ES-I3 (cell line): ENCODE results near the gene CHODL.

Experiments
- H3K36me3 ChIP-seq: 2 replicates; pipeline ENCODE4 v1.6.1; 2013; ENCODE audit warnings: mild to moderate bottlenecking, low read length, control low read depth, moderate library complexity; ENCODE audit not compliant: insufficient read depth
- H3K4me1 ChIP-seq: 2 replicates; pipeline ENCODE4 v1.6.1; 2013; ENCODE audit warnings: mild to moderate bottlenecking, control low read depth, low read length; ENCODE audit not compliant: insufficient read depth
- H3K9ac ChIP-seq: 2 replicates; pipeline ENCODE4 v1.6.1; 2013; ENCODE audit warnings: low read depth, mild to moderate bottlenecking, low read length, moderate library complexity
- H3K9me3 ChIP-seq: 2 replicates; pipeline ENCODE4 v1.6.1; 2013; ENCODE audit warnings: mild to moderate bottlenecking, low read length, moderate library complexity; ENCODE audit not compliant: control insufficient read depth, insufficient read depth

CHODL gene

DNA sequence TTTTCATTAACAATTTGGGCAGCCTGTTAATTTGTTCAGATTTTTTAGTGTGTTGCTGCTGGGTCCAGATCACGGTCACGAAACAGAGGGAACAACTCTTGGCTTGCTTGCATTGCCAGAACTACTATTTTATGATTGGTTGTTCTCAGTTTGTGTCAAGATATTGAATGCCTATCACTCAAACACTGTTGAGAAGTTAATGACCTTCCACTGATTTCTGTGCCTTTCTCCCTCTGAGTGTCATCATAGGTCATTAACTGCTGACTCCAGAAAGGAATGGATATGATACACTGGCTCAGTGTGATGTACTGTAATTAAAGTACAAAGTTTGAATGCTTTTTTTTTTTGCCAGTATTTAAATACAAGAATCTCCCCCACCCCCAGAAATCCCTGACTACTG is 9.2 kb downstream of the CHODL start:
- Histone ChIP-seq H3K9me3 (no peaks in the 10 kb centered on the region), H3K4me1 (no peaks in the 10 kb centered on the region), H3K36me3 (no peaks in the 10 kb centered on the region), H3K9ac (no peak overlapping the region)

DNA sequence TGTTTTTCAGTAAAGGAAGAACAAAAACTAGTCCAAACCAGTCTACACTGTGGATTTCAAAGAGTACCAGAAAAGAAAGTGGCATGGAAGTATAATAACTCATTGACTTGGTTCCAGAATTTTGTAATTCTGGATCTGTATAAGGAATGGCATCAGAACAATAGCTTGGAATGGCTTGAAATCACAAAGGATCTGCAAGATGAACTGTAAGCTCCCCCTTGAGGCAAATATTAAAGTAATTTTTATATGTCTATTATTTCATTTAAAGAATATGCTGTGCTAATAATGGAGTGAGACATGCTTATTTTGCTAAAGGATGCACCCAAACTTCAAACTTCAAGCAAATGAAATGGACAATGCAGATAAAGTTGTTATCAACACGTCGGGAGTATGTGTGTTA is 21.3 kb downstream of the CHODL start:
- H3K36me3 ChIP-seq = no peaks in the 10 kb centered on the region
- H3K9me3 ChIP-seq = 0 out of 2 replicates have a peak, but pooled peaks cover 4% of the 10 kb centered on the region
- H3K9ac ChIP-seq = no peak overlapping the region
- no peaks in the 10 kb centered on the region for H3K4me1 ChIP-seq

DNA sequence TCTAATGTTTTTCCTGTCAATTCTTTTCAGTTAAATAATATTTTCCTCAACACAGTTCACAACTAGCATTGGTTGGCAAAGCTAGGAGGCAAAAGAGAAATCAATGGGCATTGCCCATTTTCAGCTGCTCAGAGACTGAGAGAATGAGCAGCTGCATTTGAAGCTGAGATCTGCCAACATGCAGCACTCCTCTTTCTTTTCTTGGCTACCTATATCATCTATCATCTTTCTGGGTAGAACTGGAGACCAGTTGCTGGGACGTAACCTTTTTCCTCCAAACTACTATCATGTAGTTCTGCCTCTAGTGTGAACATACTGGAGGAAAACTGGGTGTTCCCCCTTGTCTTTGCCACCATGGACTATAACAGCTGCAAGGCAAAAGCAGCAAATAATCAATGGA is 22.9 kb downstream of the CHODL start:
- H3K36me3 ChIP-seq = no peaks in the 10 kb centered on the region
- H3K9me3 ChIP-seq = 0 out of 2 replicates have a peak, but pooled peaks cover 4% of the 10 kb centered on the region
- H3K4me1 ChIP-seq = no peaks in the 10 kb centered on the region
- H3K9ac ChIP-seq = no peak overlapping the region

DNA sequence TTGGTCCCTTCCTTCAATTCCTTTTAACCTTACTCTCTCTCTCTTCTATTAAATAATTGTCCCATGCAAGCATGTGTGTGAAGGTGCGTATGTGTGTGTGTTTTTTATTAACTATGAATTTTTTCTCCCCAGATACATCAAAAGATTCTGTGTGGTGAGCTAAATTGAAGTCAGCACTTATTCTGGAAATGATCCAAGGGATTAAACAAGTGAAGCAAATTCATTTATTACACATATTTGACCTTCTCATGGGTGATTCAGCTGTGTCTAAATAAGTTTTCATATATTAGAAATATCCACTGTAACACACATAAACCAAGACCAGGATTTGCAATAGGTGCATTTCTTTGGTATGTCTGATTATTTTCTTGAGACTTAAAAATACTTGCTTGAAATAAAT is 24.3 kb downstream of the CHODL start:
- H3K9ac ChIP-seq = no peak overlapping the region
- 0 out of 2 replicates have a peak, but pooled peaks cover 4% of the 10 kb centered on the region for H3K9me3 ChIP-seq
- no peaks in the 10 kb centered on the region for H3K36me3 ChIP-seq
- H3K4me1 ChIP-seq = no peaks in the 10 kb centered on the region

DNA sequence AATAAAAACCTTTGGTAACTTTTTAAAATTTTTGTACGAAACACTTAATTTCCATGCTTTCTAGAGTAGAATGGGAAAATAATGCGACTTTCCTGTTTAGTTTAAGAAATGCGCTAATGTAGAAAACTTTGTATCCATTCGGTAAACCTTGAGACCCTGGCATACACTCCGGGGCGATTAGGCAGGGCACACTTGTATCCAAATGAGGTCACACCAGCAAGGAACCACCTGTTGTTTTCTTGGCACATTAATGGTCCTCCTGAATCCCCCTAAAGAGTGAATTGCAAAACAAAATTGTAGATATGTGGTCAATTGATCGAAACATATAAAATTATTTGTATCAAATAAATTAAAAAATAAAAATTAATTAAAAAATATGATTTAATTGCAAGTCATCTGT is 25.2 kb downstream of the CHODL start:
- no peak overlapping the region for H3K9ac ChIP-seq

DNA sequence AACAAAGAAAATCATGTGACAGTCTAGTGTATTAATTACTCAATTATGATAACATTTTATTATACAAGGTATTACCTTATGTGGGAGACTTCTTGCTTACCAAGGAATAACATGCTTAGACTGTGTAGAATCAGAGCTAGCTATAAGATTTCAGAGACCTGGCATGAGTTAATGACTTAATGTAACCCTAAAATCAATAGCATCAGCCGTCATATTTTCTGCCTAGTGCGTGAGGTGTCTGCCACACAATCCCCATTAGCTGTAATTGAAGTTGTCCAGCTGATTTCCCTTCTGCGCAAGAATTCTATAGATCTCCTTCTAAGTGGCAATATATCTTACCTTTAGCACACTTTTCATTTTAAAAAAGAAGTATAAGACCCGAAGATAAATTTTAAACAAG is 28.8 kb downstream of the CHODL start:
- Histone ChIP-seq H3K9ac (no peak overlapping the region), H3K4me1 (no peaks in the 10 kb centered on the region), H3K36me3 (no peaks in the 10 kb centered on the region), H3K9me3 (no peaks in the 10 kb centered on the region)

More for the DNA sequence above, 25.2 kb downstream of the CHODL start:
- Histone ChIP-seq H3K36me3 (no peaks in the 10 kb centered on the region), H3K9me3 (0 out of 2 replicates have a peak, but pooled peaks cover 4% of the 10 kb centered on the region), H3K4me1 (no peaks in the 10 kb centered on the region)

DNA sequence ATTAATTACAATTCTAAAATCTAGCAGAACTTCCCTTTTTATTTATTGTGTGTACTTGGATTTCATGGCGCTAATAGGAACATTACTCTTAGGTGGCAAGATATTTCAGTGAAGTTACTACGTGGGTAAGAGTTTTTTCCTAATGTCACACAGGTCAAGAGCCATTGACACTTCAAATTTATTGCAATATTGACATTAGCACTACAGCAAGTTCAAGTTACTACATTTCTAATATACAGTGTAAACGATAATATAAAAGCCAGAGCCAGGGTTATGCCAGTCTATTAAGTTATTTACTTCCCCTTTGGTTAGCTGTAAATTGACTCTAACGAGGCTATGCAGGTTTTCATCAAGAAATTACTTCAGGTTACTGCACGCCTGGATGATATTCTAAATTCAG is 29.7 kb downstream of the CHODL start:
- no peaks in the 10 kb centered on the region for H3K4me1 ChIP-seq
- no peaks in the 10 kb centered on the region for H3K9me3 ChIP-seq
- no peak overlapping the region for H3K9ac ChIP-seq
- H3K36me3 ChIP-seq = no peaks in the 10 kb centered on the region

DNA sequence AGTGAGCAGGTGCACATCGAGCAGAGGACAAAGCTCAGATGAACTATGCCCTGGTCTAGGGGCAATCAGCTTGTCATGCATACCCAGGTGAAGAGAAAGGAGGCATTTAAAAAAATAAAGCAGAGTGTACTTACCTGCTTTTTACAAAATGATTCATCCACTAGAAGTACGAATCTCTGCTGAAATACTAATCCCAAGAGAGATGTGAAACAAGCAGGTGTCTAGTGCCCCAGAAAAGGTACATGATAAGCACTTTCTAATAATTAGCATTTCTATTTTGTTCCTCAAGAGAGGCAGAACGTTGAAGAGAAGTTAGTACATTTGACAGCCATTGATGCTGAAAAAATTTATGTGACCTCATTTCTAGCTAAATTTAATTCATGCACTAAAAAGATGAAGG is 31.1 kb downstream of the CHODL start:
- Histone ChIP-seq H3K36me3 (no peaks in the 10 kb centered on the region), H3K9ac (no peak overlapping the region), H3K4me1 (no peaks in the 10 kb centered on the region), H3K9me3 (no peaks in the 10 kb centered on the region)

DNA sequence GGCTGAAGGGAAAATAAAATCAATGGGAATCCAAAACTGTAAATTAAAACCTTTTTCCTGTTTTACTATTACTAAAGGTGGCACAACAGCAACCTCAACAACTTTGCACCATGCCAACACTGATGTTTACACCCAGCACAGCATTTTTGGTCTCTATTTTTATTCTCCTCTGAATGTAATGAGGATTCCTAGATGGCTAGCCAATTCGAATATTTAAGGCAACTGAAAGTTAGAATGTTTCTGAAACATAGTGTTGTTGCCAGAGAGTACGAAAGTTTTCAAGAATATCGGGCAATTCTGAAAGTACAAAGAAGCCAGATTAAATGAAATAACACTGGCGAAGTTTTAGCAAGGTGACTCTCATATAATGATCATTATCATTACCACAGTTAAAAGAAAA is 40.7 kb downstream of the CHODL start:
- Histone ChIP-seq H3K36me3 (no peaks in the 10 kb centered on the region), H3K4me1 (peaks cover 3% of the 10 kb centered on the region; the same call in 1 of the 2 replicates), H3K9me3 (no peaks in the 10 kb centered on the region), H3K9ac (no peak overlapping the region)

DNA sequence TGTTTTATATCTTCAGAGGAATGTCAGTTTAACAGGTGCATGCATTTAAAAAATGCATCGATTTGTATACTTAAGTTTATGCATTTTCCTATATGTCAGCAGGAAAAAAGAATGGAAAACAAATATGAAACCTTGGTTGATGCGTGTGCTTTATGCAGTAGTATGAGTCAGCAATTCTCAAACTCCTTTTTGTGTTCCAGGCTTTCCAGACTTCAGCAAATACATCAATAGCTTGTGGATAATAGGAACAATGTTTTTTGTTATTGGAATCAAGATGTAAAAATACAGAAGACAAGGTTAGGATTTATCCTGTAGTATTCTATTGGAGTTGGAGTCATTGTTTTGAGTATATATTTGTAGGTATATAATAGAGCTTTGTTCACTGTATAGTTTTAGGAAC is 45.2 kb downstream of the CHODL start:
- Histone ChIP-seq H3K9me3 (no peaks in the 10 kb centered on the region), H3K36me3 (no peaks in the 10 kb centered on the region), H3K4me1 (peaks cover 3% of the 10 kb centered on the region; the same call in 1 of the 2 replicates), H3K9ac (no peak overlapping the region)

DNA sequence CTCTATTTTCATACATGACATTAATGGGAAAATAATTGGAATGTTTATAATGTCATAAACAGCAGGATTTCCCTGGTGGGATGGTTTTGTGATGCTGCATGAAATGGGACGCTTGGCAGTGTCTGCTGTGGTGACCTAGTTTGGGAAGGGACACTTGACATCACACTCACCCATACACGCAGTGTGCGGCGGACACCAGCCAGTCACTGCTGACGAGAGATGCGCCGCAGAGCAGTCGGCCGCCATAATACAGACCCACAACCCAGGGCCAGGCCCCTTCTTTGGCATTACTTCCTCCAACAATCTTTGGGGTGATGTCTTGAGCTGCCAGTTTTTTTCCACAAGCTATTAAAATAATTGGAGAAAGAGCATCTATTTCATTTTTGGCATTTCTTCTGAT is 49.5 kb downstream of the CHODL start:
- H3K36me3 ChIP-seq = no peaks in the 10 kb centered on the region
- no peak overlapping the region for H3K9ac ChIP-seq
- H3K4me1 ChIP-seq = peaks cover 7% of the 10 kb centered on the region; the same call in 1 of the 2 replicates
- H3K9me3 ChIP-seq = no peaks in the 10 kb centered on the region

DNA sequence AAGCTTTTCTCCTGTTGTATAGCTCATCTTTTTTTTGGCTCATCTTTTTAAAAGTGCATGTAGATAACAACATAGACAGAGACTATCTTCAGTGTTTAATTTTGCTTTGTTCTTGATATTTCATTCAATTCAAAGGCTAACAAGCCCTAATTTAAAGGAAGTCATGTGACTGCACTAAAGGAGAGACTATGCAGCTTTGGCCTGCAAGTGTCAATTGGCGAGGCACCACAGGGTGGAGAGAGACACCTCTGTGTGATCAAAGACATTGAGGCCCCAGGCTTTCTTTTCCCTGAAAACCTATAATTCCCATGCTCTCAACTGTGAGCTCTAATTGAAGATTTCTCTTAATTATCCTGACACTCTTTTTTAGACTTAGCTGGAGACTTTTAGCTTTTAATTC is 53.6 kb downstream of the CHODL start:
- H3K9ac ChIP-seq = no peak overlapping the region

More for the DNA sequence above, 53.6 kb downstream of the CHODL start:
- Histone ChIP-seq H3K4me1 (peaks cover 4% of the 10 kb centered on the region; the same call in 1 of the 2 replicates), H3K9me3 (no peaks in the 10 kb centered on the region), H3K36me3 (no peaks in the 10 kb centered on the region)
